ENCODE data around the gene GDF2. TPM values are rescaled to one million over a fixed set of nuclear protein-coding genes. Genes with fewer than 3 reads are reported as not detected.

GDF2 gene
- total and polyA plus RNA-seq, 2 of the 4 experiments (the other 2 are of a cell fraction): under 0.01 TPM; not detected in 1

DNA sequence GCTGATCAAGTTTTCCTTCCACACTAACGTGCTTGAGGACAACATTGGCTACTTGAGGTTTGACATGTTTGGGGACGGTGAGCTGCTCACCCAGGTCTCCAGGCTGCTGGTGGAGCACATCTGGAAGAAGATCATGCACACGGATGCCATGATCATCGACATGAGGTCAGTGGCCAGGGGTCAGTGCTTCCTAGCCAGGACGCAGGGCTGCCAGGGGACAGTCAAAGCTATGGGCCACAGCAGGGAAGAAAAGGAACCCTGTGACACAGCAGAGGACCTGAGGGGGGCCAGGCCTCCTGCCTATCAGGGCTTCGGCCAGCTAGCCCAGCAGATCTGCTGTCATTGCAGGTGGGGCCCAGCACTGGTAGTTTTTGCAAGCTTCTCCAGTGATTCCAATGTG is 31.1 kb downstream of the GDF2 start:
- H2BK15ac ChIP-seq (ENCODE audit: low read depth, low read length): no peak overlapping the region
- no peak overlapping the region for H2AFZ ChIP-seq (replicated peaks; ENCODE audit: low read length, poor library complexity)
- no peak overlapping the region for H2AK5ac ChIP-seq (ENCODE audit: low read depth, low read length)
- peaks cover 30% of the 10 kb centered on the region for H3K27me3 ChIP-seq (ENCODE audit: control insufficient read depth, insufficient read depth, low read length)
- no peaks in the 10 kb centered on the region for H3K36me3 ChIP-seq (ENCODE audit: control insufficient read depth, insufficient read depth, low read length)
- H3K4me3 ChIP-seq (ENCODE audit: insufficient read depth, low read depth, low read length): no peak overlapping the region
- in situ Hi-C loops (cut with MboI; ENCODE audit: low sequenced_read_pairs) (no loop called here), intact Hi-C loops (cut with micrococcal nuclease) (no loop called here), dilution Hi-C loops (cut with HindIII; ENCODE audit: low sequenced_read_pairs, unreplicated experiment) (no loop called here)
- ChIA-PET CTCF (interaction anchor here (0.7 kb wide), 1 partner anchor 994 kb away, joined by 3 read pairs; no protein-coding TSS in a partner anchor), POLR2A (ENCODE audit: unreplicated experiment) (no interaction called here)
- ATAC-seq (ENCODE audit: low read depth): no peak
- no peak overlapping the region for H2AK9ac ChIP-seq (replicated peaks; ENCODE audit: low read depth, low read length, poor library complexity)
- no peaks in the 10 kb centered on the region for H3K79me1 ChIP-seq (ENCODE audit: low read depth in 1 of 2, low read length in 2 of 2)
- no peak overlapping the region for H3K4ac ChIP-seq (ENCODE audit: low read depth, low read length)
- no peak overlapping the region for H3K56ac ChIP-seq (ENCODE audit: extremely low read depth, insufficient read depth, low read length)
- H3K23ac ChIP-seq (ENCODE audit: low read depth, low read length): no peak overlapping the region
- no peaks in the 10 kb centered on the region for H4K20me1 ChIP-seq (ENCODE audit: insufficient read depth, low read length)
- no peak overlapping the region for H2BK5ac ChIP-seq (ENCODE audit: low read depth, low read length, poor library complexity, severe bottlenecking)
- 61% methylated on average over 3 of the region's 6 CpGs; no CpG with 5 or more reads in 1 of the 2 experiments for WGBS, 2 experiments (ENCODE audit: extremely low coverage in 2 of 2, insufficient read length in 1 of 2)
- H3K9me3 ChIP-seq (ENCODE audit: control insufficient read depth, insufficient read depth, low read length): no peaks in the 10 kb centered on the region
- no peak overlapping the region for H4K5ac ChIP-seq (ENCODE audit: low read depth, low read length)
- no peak overlapping the region for H2BK120ac ChIP-seq (ENCODE audit: low read depth, low read length)
- no peak overlapping the region for H2BK20ac ChIP-seq (ENCODE audit: low read depth, low read length)
- H3K4me2 ChIP-seq (ENCODE audit: low read depth, low read length): no peak overlapping the region
- no peak overlapping the region for H4K91ac ChIP-seq (ENCODE audit: insufficient read depth, low read depth, low read length)
- no peak for DNase-seq
- TF ChIP-seq, protein P1, sequence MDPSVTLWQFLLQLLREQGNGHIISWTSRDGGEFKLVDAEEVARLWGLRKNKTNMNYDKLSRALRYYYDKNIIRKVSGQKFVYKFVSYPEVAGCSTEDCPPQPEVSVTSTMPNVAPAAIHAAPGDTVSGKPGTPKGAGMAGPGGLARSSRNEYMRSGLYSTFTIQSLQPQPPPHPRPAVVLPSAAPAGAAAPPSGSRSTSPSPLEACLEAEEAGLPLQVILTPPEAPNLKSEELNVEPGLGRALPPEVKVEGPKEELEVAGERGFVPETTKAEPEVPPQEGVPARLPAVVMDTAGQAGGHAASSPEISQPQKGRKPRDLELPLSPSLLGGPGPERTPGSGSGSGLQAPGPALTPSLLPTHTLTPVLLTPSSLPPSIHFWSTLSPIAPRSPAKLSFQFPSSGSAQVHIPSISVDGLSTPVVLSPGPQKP (IDR thresholded peaks at IDR 0.05; ENCODE audit: borderline replicate concordance, low read depth, low read length): no peak
- TF ChIP-seq MXI1 (IDR thresholded peaks at IDR 0.05; ENCODE audit: borderline replicate concordance, low read depth, low read length) (no peak), USF2 (IDR thresholded peaks at IDR 0.05; ENCODE audit: low read depth, low read length) (no peak), POLR2A (IDR thresholded peaks at IDR 0.05; ENCODE audit: low read depth, low read length) (no peak), SMC3 (IDR thresholded peaks at IDR 0.05; ENCODE audit: low read depth, low read length) (no peak), MAFK (IDR thresholded peaks at IDR 0.05; ENCODE audit: low read depth, low read length) (no peak)
- no TSS peak for BruUV-seq (replicated peaks)
- H3K18ac ChIP-seq (ENCODE audit: low read depth, low read length): no peak overlapping the region
- no peak overlapping the region for H3K9ac ChIP-seq (ENCODE audit: low read depth, low read length)
- H3K27ac ChIP-seq (ENCODE audit: insufficient read depth, low read length): no peak overlapping the region
- H3K4me1 ChIP-seq (ENCODE audit: control insufficient read depth, insufficient read depth, low read length): no peaks in the 10 kb centered on the region
- no peak overlapping the region for H4K8ac ChIP-seq (ENCODE audit: low read depth in 2 of 2, low read length in 2 of 2)
- no peaks in the 10 kb centered on the region for H3K9me1 ChIP-seq (ENCODE audit: insufficient read depth, low read length)
- no peak overlapping the region for H3K14ac ChIP-seq (replicated peaks; ENCODE audit: low read depth, low read length)
